HepG2 (cell line): Measurements from ENCODE around the gene HOXD3. TPM values are rescaled to one million over a fixed set of nuclear protein-coding genes. Genes with fewer than 3 reads are reported as not detected.

Experiments used
- ATAC-seq: fragments of 200-7000 bp; cut with Tn5 transposase; 3 replicates; pipeline ENCODE4 v1.9.1; 2020; ENCODE audit warnings: mild to moderate bottlenecking, moderate library complexity
- BruUV-seq: library from RNA; stranded (reverse); fragments of 400-500 nt; replicated peaks from 2 replicates; lab custom pipeline; 2021; lab: Mats Ljungman, UMichigan
- CTCF ChIA-PET: fragments of 300-600 bp; formaldehyde crosslinking; extraction: SDS; loops from one replicate; lab custom pipeline; 2021; ENCODE audit warnings: low total read pairs, inconsistent platforms, low intra/inter-chr PET ratio; lab: Yijun Ruan, JAX
- POLR2A ChIA-PET: fragments of 350-600 bp; sonication (Branson Sonifier 250); formaldehyde crosslinking; loops from one replicate; lab custom pipeline; 2020; ENCODE audit warnings: antibody characterized with exemption, inconsistent platforms; lab: Yijun Ruan, JAX
- DNase-seq: peaks from one replicate; pipeline ENCODE4 v3.0.0-alpha.2; 2015; ENCODE audit warnings: low spot score
- FAIRE-seq: peaks from 3 replicates; lab custom pipeline; 2011; peaks lifted over from hg19 to GRCh38; lab: Jason Lieb, UNC
- H2AFZ ChIP-seq: one replicate; pipeline ENCODE4 v1.6.1; 2011; ENCODE audit warnings: low read length, inconsistent platforms
- H3K27ac ChIP-seq: fragments of 300-600 bp; 3 replicates; pipeline ENCODE4 v1.8.0; 2011; ENCODE audit warnings: mixed run types, mild to moderate bottlenecking, mixed read lengths, low read length, inconsistent platforms; ENCODE audit not compliant: insufficient read depth; ENCODE audit errors: extremely low read length
- H3K27me3 ChIP-seq, 2 experiments: fragments of 200-600 bp in 1 of 2; 2 replicates in 1 of 2; 3 replicates in 1 of 2; pipeline versions ENCODE4 v1.6.0 to v1.8.0; 2011; ENCODE audit warnings: low read length in 2 of 2, mild to moderate bottlenecking in 2 of 2, moderate library complexity in 2 of 2, inconsistent platforms in 1 of 2; ENCODE audit not compliant: insufficient read depth in 2 of 2, control insufficient read depth in 1 of 2
- H3K36me3 ChIP-seq, 2 experiments: fragments of 200-600 bp in 1 of 2; replicated peaks in 1 of 2; 2 replicates in 1 of 2; 3 replicates in 1 of 2; pipeline versions ENCODE4 v1.5.1 to v1.8.0; 2011; ENCODE audit warnings: low read length in 2 of 2, inconsistent platforms in 1 of 2; ENCODE audit not compliant: insufficient read depth in 2 of 2, control insufficient read depth in 1 of 2
- H3K4me1 ChIP-seq: 2 replicates; pipeline ENCODE4 v1.5.1; 2012; ENCODE audit warnings: low read length, inconsistent platforms; ENCODE audit not compliant: insufficient read depth
- H3K4me2 ChIP-seq: 2 replicates; pipeline ENCODE4 v1.6.0; 2011; ENCODE audit warnings: low read depth, low read length, inconsistent platforms
- H3K4me3 ChIP-seq, 3 experiments: fragments of 200-600 bp in 1 of 3; sonication (generic), shearing (Covaris generic) in 1 of 3; replicated peaks in 1 of 3; 2 replicates each; pipeline ENCODE4 v1.5.1; 2011 to 2016; ENCODE audit warnings: low read length in 3 of 3, inconsistent platforms in 2 of 3, low read depth in 2 of 3, mild to moderate bottlenecking in 2 of 3, control low read depth in 1 of 3, mixed read lengths in 1 of 3; ENCODE audit not compliant: insufficient read depth in 1 of 3
- H3K79me2 ChIP-seq: one replicate; pipeline ENCODE4 v1.6.1; 2011; ENCODE audit warnings: low read length, inconsistent platforms; ENCODE audit not compliant: insufficient read depth
- H3K9ac ChIP-seq: 2 replicates; pipeline ENCODE4 v1.6.0; 2011; ENCODE audit warnings: mild to moderate bottlenecking, low read depth, low read length, inconsistent platforms; ENCODE audit not compliant: insufficient read depth
- H3K9me3 ChIP-seq: 2 replicates; pipeline ENCODE4 v1.5.1; 2012; ENCODE audit warnings: mild to moderate bottlenecking, low read length
- H4K20me1 ChIP-seq: 2 replicates; pipeline ENCODE4 v1.6.0; 2011; ENCODE audit warnings: inconsistent platforms, mild to moderate bottlenecking, low read length, moderate library complexity; ENCODE audit not compliant: insufficient read depth
- FOXJ3 ChIP-seq: sonication (generic); formaldehyde crosslinking; IDR thresholded peaks from 2 replicates; pipeline ENCODE4 v1.4.0; 2020; ENCODE audit warnings: missing genetic modification reagents, mild to moderate bottlenecking, borderline replicate concordance
- GATA4 ChIP-seq: sonication (generic); IDR thresholded peaks from 2 replicates; pipeline ENCODE4 v1.6.1; 2016; ENCODE audit warnings: antibody characterized with exemption, low read depth, borderline replicate concordance
- HNRNPUL1 ChIP-seq: fragments of 200-400 bp; formaldehyde crosslinking; IDR thresholded peaks from 2 replicates; pipeline ENCODE4 v1.6.1; 2017; ENCODE audit warnings: low read depth, mild to moderate bottlenecking, low read length, moderate library complexity
- PHF20 ChIP-seq: sonication (generic); formaldehyde crosslinking; IDR thresholded peaks from 2 replicates; pipeline ENCODE4 v1.5.0; 2020; ENCODE audit warnings: mild to moderate bottlenecking, missing genetic modification reagents
- REXO4 ChIP-seq: sonication (generic); formaldehyde crosslinking; IDR thresholded peaks from 2 replicates; pipeline ENCODE4 v1.8.0; 2022; ENCODE audit warnings: missing genetic modification reagents, mild to moderate bottlenecking, borderline replicate concordance
- TAF1 ChIP-seq: sonication (generic); formaldehyde crosslinking; IDR thresholded peaks from 2 replicates; pipeline ENCODE4 v1.4.0; 2020; ENCODE audit warnings: missing genetic modification reagents
- ZNF205 ChIP-seq: IDR thresholded peaks from 2 replicates; pipeline ENCODE4 v1.6.1; 2018; ENCODE audit warnings: missing biosample characterization, missing genetic modification reagents
- ZNF263 ChIP-seq: sonication (generic); formaldehyde crosslinking; IDR thresholded peaks from 2 replicates; pipeline ENCODE4 v1.4.0; 2020; ENCODE audit warnings: missing genetic modification reagents
- ZNF672 ChIP-seq: sonication (generic); formaldehyde crosslinking; IDR thresholded peaks from 2 replicates; pipeline ENCODE4 v1.8.1; 2022; ENCODE audit warnings: missing genetic modification reagents
- ZSCAN20 ChIP-seq: sonication (generic); formaldehyde crosslinking; IDR thresholded peaks from 2 replicates; pipeline ENCODE4 v1.4.0; 2020; ENCODE audit warnings: missing genetic modification reagents, mild to moderate bottlenecking, borderline replicate concordance
- WGBS: methylation state at CpG from one replicate; pipeline ENCODE4 v1.1.6; 2017; ENCODE audit warnings: low lambda C conversion rate; 5-methylcytosine and 5-hydroxymethylcytosine counted together
- in situ Hi-C: cut with HindIII; loops from 2 replicates; pipeline ENCODE4 v1.10.0; 2017; ENCODE audit warnings: low pct_unique_long_range_greater_than_20kb; ENCODE audit not compliant: extremely low pct_ligation_motif_present
- intact Hi-C: fragments of 100-400 bp; cut with micrococcal nuclease; formaldehyde crosslinking; loops from one replicate; pipeline ENCODE4 v1.10.0; 2022; ENCODE audit not compliant: unreplicated experiment
- polyA plus RNA-seq, 8 experiments: library from polyadenylated mRNA; depleted of rRNA in 3 of 8; stranded (reverse) in 7 of 8; unstranded in 1 of 8; fragments of >200 nt; fragmentation: Illumina TruSeq in 4 of 8; extraction: Trizol in 4 of 8; gene quantifications; 2 replicates each; pipeline versions ENCODE4 v1.2.1 to v1.2.3, GENCODE V29; 2011 to 2016; ENCODE audit warnings: low read depth in 4 of 8, missing spikeins in 1 of 8, mixed read lengths in 1 of 8; ENCODE audit not compliant: insufficient read depth in 1 of 8
- total RNA-seq, 5 experiments: library from RNA; depleted of rRNA; stranded (reverse); fragments of >200 nt; fragmentation: Illumina TruSeq; extraction: Trizol; gene quantifications; 2 replicates each; pipeline ENCODE4 v1.2.3, GENCODE V29; 2016; ENCODE audit warnings: low read depth in 1 of 5
- TF ChIP-seq, protein P1 (sequence below): sonication (generic); formaldehyde crosslinking; IDR thresholded peaks from 2 replicates; pipeline ENCODE4 v1.5.1; 2020; ENCODE audit warnings: mild to moderate bottlenecking, missing genetic modification reagents, moderate library complexity
- TF ChIP-seq, protein P2 (sequence below): sonication (generic); formaldehyde crosslinking; IDR thresholded peaks from 2 replicates; pipeline ENCODE4 v1.5.0; 2020; ENCODE audit warnings: missing genetic modification reagents, mild to moderate bottlenecking, borderline replicate concordance

HOXD3 gene
- total and polyA plus RNA-seq, 2 of the 13 experiments (the other 11 are each of a cell fraction or from before 2014, with no cell fraction given): 0.05 to 0.09 TPM

DNA sequence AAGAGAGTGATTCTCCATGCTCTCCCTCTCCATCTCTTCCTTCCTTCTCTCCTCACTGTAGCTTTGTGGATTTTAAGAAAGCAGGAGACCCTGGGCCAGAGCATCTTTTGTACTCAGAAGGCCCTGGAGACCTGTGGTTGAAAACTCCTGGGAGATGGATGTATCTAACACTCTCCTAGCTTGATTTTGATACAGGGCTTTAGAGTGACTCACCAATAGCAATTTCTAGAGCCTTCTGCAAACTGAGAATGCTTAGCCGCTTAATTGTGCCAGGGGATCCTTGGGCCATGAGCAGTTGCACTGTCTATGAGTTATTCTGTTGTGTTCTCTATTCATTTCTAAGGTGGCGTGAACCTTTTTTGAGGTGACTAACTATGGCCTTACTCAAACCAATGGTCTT lies 49.0 kb downstream of the HOXD3 start:
- 57% methylated on average over 2 of the region's 2 CpGs for WGBS
- Histone ChIP-seq H3K27me3 (peaks cover 0 to 56% of the 10 kb centered on the region in 2 experiments; a peak in 4 of 5 replicates), H3K79me2 (no peaks in the 10 kb centered on the region), H2AFZ (no peak overlapping the region), H3K36me3 (no peaks in the 10 kb centered on the region), H4K20me1 (no peaks in the 10 kb centered on the region), H3K9ac (no peak overlapping the region), H3K9me3 (no peaks in the 10 kb centered on the region), H3K4me1 (no peaks in the 10 kb centered on the region), H3K27ac (no peak overlapping the region), H3K4me3 (no peak overlapping the region), H3K4me2 (no peak overlapping the region)
- in situ Hi-C loops (no loop called here), intact Hi-C loops (no loop called here)
- ATAC-seq (no peak), FAIRE-seq (no peak), DNase-seq (no peak)
- BruUV-seq: no TSS peak
- CTCF ChIA-PET: no interaction called here
- POLR2A ChIA-PET: no interaction called here
- TF ChIP-seq FOXJ3 (CRISPR knock-in tag) (no peak), ZNF205 (CRISPR knock-in tag) (no peak), TAF1 (CRISPR knock-in tag) (no peak), GATA4 (no peak), PHF20 (CRISPR knock-in tag) (no peak), REXO4 (no peak), ZNF263 (CRISPR knock-in tag) (no peak), HNRNPUL1 (no peak), ZNF672 (no peak), ZSCAN20 (no peak)
- TF ChIP-seq, protein P1, sequence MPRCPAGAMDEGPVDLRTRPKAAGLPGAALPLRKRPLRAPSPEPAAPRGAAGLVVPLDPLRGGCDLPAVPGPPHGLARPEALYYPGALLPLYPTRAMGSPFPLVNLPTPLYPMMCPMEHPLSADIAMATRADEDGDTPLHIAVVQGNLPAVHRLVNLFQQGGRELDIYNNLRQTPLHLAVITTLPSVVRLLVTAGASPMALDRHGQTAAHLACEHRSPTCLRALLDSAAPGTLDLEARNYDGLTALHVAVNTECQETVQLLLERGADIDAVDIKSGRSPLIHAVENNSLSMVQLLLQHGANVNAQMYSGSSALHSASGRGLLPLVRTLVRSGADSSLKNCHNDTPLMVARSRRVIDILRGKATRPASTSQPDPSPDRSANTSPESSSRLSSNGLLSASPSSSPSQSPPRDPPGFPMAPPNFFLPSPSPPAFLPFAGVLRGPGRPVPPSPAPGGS (CRISPR knock-in tag): no peak
- TF ChIP-seq, protein P2, sequence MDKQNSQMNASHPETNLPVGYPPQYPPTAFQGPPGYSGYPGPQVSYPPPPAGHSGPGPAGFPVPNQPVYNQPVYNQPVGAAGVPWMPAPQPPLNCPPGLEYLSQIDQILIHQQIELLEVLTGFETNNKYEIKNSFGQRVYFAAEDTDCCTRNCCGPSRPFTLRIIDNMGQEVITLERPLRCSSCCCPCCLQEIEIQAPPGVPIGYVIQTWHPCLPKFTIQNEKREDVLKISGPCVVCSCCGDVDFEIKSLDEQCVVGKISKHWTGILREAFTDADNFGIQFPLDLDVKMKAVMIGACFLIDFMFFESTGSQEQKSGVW (CRISPR knock-in tag): no peak
